ENCODE data around the gene B3GALT5. TPM values are rescaled to one million over a fixed set of nuclear protein-coding genes. Genes with fewer than 3 reads are reported as not detected.

Gene B3GALT5
- total RNA-seq = 1 to 10 TPM in 1 of 2 donors, under 1 TPM in 1; 0.64 to 1.2 TPM

- no peak for DNase-seq (ENCODE audit: low spot score)
- H3K9me3 ChIP-seq = no peaks in the 10 kb centered on the region
- no peak for TF ChIP-seq CTCF (IDR thresholded peaks at IDR 0.05)
- intact Hi-C loops (cut with DNase I) = no loop called here
- no peaks in the 10 kb centered on the region for H3K36me3 ChIP-seq
- H3K27ac ChIP-seq = no peak within 1 kb of the TSS
- WGBS = 8% methylated on average over 49 of the region's 63 CpGs
- H3K27me3 ChIP-seq (replicated peaks; ENCODE audit: insufficient read depth) = peaks cover 6% of the 10 kb centered on the region
- no peaks in the 10 kb centered on the region for H3K4me1 ChIP-seq (replicated peaks)
- H3K4me3 ChIP-seq = peak within 1 kb of the TSS in 1 of 2 donors; percentile 3
Observed at GRCh38 chr21:39612233-39613040, at the start of gene B3GALT5. B3GALT5 (plus strand) TSS chr21:39612940; CDS start chr21:39660560, 47,620 bp downstream.

GRCh38 chr21:39564200-39564599, 48.5 kb upstream of the B3GALT5 start:
- Histone ChIP-seq H3K4me3 (no peak overlapping the region), H3K27ac (no peak overlapping the region), H3K36me3 (no peaks in the 10 kb centered on the region), H3K4me1 (replicated peaks) (no peaks in the 10 kb centered on the region), H3K27me3 (replicated peaks; ENCODE audit: insufficient read depth) (no peaks in the 10 kb centered on the region), H3K9me3 (no peaks in the 10 kb centered on the region)
- no peak for DNase-seq (ENCODE audit: low spot score)
- WGBS = 50% methylated on average over 3 of the region's 3 CpGs
- intact Hi-C loops (cut with DNase I) = no loop called here
- no peak for TF ChIP-seq POLR2A (IDR thresholded peaks at IDR 0.05)
- no peak for TF ChIP-seq POLR2AphosphoS5 (IDR thresholded peaks at IDR 0.05)
- TF ChIP-seq CTCF (IDR thresholded peaks at IDR 0.05) = no peak

GRCh38 chr21:39567180-39567972, 45.4 kb upstream of the B3GALT5 start:
- Histone ChIP-seq H3K27me3 (replicated peaks; ENCODE audit: insufficient read depth) (no peaks in the 10 kb centered on the region), H3K4me3 (no peak overlapping the region), H3K9me3 (no peaks in the 10 kb centered on the region), H3K36me3 (no peaks in the 10 kb centered on the region), H3K27ac (no peak overlapping the region), H3K4me1 (replicated peaks) (no peaks in the 10 kb centered on the region)
- TF ChIP-seq POLR2A (IDR thresholded peaks at IDR 0.05) (no peak), CTCF (IDR thresholded peaks at IDR 0.05) (no peak), POLR2AphosphoS5 (IDR thresholded peaks at IDR 0.05) (no peak)
- intact Hi-C loops (cut with DNase I) = no loop called here
- WGBS = 82% methylated on average over 18 of the region's 18 CpGs
- no peak for DNase-seq (ENCODE audit: low spot score)

- Histone ChIP-seq H3K9me3 (no peaks in the 10 kb centered on the region), H3K27me3 (replicated peaks; ENCODE audit: insufficient read depth) (no peaks in the 10 kb centered on the region), H3K4me1 (replicated peaks) (no peaks in the 10 kb centered on the region), H3K27ac (no peak overlapping the region), H3K36me3 (no peaks in the 10 kb centered on the region), H3K4me3 (no peak overlapping the region)
- TF ChIP-seq CTCF (IDR thresholded peaks at IDR 0.05) (no peak), POLR2A (IDR thresholded peaks at IDR 0.05) (no peak), POLR2AphosphoS5 (IDR thresholded peaks at IDR 0.05) (no peak)
- WGBS = 78% methylated on average over 8 of the region's 8 CpGs
- no peak for DNase-seq (ENCODE audit: low spot score)
- intact Hi-C loops (cut with DNase I) = no loop called here
Observed at GRCh38 chr21:39568361-39568760, 44.4 kb upstream of the B3GALT5 start.

All from prostate gland (tissue), 2 donors.